ENCODE results near the gene AFF4. TPM values are rescaled to one million over a fixed set of nuclear protein-coding genes. Genes with fewer than 3 reads are reported as not detected.

AFF4 gene
- total and polyA plus RNA-seq, 8 donors: 59.5 to 86.1 (median 66.7) TPM

- Histone ChIP-seq H3K36me3 (peaks cover 3 to 85% of the 10 kb centered on the region in 2 donors), H3K9me3 (no peaks in the 10 kb centered on the region), H3K27ac (no peak overlapping the region), H3K4me1 (no peaks in the 10 kb centered on the region), H3K27me3 (no peaks in the 10 kb centered on the region), H3K4me3 (no peak overlapping the region)
- intact Hi-C loops (cut with DNase I): no loop called here
- no peak for ATAC-seq
- TF ChIP-seq CTCF (IDR thresholded peaks at IDR 0.05): no peak
- DNase-seq: no peak
These were observed 35.4 kb downstream of the AFF4 start for GRCh38 chr5:132928062-132928407.

GRCh38 chr5:132927355-132928061 lies 35.9 kb downstream of the AFF4 start:
- intact Hi-C loops (cut with DNase I): no loop called here
- Histone ChIP-seq H3K27me3 (no peaks in the 10 kb centered on the region), H3K9me3 (no peaks in the 10 kb centered on the region), H3K27ac (no peak overlapping the region), H3K4me1 (no peaks in the 10 kb centered on the region), H3K36me3 (peaks cover 3 to 85% of the 10 kb centered on the region in 2 donors), H3K4me3 (no peak overlapping the region)
- ATAC-seq (no peak), DNase-seq (no peak)
- TF ChIP-seq CTCF (IDR thresholded peaks at IDR 0.05): no peak

DNA sequence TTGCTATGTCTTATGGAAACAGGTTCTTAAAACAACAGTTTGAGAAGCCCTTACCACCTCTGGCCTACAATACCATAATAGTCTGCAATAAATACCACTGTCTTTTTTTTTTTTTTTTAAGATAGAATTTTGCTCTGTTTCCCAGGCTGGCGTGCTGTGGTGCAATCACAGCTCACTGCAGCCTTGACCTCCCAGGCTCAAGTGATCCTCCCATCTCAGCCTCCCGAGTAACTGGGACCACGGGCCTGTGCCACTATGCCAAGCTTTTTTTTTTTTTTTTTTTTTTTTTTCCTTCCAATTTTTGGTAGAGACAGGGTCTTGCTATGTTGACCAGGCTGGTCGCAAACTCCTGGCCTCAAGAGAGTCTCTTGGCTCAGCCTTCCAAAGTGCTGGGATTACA lies 37.0 kb downstream of the AFF4 start:
- TF ChIP-seq CTCF (IDR thresholded peaks at IDR 0.05): no peak
- Histone ChIP-seq H3K9me3 (no peaks in the 10 kb centered on the region), H3K4me3 (no peak overlapping the region), H3K27me3 (no peaks in the 10 kb centered on the region), H3K36me3 (peaks cover 3 to 85% of the 10 kb centered on the region in 2 donors), H3K4me1 (no peaks in the 10 kb centered on the region), H3K27ac (no peak overlapping the region)
- ATAC-seq (no peak), DNase-seq (peak in 1 of 4 donors; percentile 27)
- intact Hi-C loops (cut with DNase I): no loop called here

- ATAC-seq (no peak), DNase-seq (no peak)
- Histone ChIP-seq H3K9me3 (no peaks in the 10 kb centered on the region), H3K27ac (no peak overlapping the region), H3K27me3 (no peaks in the 10 kb centered on the region), H3K4me3 (no peak overlapping the region), H3K36me3 (peaks cover 0 to 68% of the 10 kb centered on the region in 2 donors), H3K4me1 (no peaks in the 10 kb centered on the region)
- intact Hi-C loops (cut with DNase I): no loop called here
- TF ChIP-seq CTCF (IDR thresholded peaks at IDR 0.05): no peak
These were observed 47.3 kb downstream of the AFF4 start for GRCh38 chr5:132916086-132916485.

GRCh38 chr5:132915681-132916080 lies 47.8 kb downstream of the AFF4 start:
- Histone ChIP-seq H3K4me1 (no peaks in the 10 kb centered on the region), H3K9me3 (no peaks in the 10 kb centered on the region), H3K36me3 (peaks cover 0 to 64% of the 10 kb centered on the region in 2 donors), H3K27ac (no peak overlapping the region), H3K27me3 (no peaks in the 10 kb centered on the region), H3K4me3 (no peak overlapping the region)
- DNase-seq (no peak), ATAC-seq (peak; percentile 44)
- TF ChIP-seq CTCF (IDR thresholded peaks at IDR 0.05): no peak
- intact Hi-C loops (cut with DNase I): no loop called here
